RCC 7860 (cell line): ENCODE data around the gene TVP23C.
A peak's percentile ranks its signal among the peaks of the same experiment; 100 is the strongest.
"Not testable (repeated sequence)": the region's sequence is repeated elsewhere in the genome, so short reads cannot be mapped to it uniquely, and the experiment has no call there.

Experiments used
- DNase-seq: peaks from one replicate; pipeline ENCODE4 v3.0.0-alpha.2; 2015; ENCODE audit warnings: low spot score
- FAIRE-seq: peaks from 2 replicates; lab custom pipeline; 2012; peaks lifted over from hg19 to GRCh38; lab: Jason Lieb, UNC

Gene TVP23C

DNA sequence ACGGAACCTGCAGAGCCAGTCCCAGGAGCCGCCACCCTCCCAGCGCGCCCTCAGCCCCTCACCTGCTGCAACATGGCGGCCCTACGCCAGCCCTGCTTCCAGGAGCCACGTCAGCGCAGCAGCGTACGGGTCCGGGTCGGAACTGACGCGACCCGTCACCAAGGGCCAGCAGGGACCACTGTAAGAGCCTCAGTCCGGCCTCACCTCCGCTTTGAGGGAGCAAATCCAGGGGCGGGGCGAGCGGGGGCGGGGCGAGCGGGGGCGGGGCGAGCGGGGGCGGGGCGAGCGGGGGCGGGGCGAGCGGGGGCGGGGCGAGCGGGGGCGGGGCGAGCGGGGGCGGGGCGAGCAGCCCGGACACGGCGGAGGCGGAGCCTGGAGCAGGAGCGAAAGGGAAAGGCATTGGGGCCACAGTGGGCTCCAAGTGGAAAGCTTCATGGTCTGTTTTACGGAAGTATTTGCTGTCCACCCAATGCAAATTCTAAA, at the start of gene TVP23C:
TVP23C (minus strand) TSS at position 109 of the 483 bp plus-strand sequence; CDS start at position 74, 35 bp downstream.
- FAIRE-seq: not testable (repeated sequence)
- DNase-seq: peak; percentile 53

DNA sequence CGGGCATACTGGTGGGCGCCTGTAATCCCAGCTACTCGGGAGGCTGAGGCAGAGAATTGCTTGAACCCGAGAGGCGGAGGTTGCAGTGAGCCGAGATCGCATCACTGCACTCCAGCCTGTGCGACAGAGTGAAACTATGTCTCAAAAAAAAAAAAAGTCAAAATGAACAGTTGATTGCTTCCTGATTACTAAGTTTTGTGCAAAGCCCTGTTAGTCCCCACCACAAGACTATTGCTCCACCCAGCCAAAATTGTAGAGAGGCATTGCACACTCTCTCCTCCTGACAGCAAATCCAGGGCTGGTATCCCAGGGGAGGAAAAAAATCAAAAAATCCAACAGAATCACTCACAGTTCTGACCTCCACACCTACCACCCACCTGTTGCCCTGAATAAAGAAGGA, 29.7 kb upstream of the TVP23C start:
- DNase-seq, FAIRE-seq: not testable (repeated sequence)

DNA sequence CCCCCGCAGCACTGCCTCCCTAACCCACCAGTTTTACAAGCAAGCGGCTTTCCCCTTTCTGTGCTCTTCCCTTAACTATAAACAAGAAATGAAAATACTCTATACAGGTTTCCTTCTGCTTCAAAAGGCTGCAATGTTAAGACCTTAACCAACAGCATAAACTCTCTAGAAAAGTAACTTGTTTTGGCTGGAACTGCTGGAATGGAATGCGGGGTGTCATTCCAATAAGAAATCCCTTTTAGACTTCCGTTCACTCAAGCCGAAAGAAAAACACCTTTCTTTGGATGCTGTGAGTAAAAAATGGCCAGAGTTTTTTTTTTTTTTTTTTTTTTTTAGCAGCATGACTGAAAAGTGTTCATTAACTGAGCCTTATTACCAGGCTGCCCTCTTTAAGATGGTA, 28.7 kb upstream of the TVP23C start:
- FAIRE-seq, DNase-seq: not testable (repeated sequence)

DNA sequence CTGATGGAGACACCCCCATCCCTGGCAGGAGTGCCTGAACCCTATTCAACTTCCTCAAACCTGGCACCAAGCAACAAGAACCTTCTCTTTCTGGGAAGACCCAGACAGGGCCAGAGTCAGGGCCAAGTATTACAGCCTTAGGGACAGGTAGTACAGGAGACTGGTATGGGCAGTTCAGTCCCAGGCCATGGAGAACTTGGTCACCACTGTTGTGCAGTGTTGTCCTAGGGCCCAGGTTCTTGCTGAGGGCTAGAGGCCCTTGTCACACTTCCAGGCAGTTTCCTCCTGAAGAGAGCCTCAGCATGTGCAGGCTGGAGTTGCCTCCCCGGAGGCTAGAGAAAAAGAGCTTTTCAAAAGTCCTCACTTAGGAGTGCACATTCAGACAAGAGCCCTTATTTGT, 27.6 kb upstream of the TVP23C start:
- DNase-seq, FAIRE-seq: not testable (repeated sequence)

DNA sequence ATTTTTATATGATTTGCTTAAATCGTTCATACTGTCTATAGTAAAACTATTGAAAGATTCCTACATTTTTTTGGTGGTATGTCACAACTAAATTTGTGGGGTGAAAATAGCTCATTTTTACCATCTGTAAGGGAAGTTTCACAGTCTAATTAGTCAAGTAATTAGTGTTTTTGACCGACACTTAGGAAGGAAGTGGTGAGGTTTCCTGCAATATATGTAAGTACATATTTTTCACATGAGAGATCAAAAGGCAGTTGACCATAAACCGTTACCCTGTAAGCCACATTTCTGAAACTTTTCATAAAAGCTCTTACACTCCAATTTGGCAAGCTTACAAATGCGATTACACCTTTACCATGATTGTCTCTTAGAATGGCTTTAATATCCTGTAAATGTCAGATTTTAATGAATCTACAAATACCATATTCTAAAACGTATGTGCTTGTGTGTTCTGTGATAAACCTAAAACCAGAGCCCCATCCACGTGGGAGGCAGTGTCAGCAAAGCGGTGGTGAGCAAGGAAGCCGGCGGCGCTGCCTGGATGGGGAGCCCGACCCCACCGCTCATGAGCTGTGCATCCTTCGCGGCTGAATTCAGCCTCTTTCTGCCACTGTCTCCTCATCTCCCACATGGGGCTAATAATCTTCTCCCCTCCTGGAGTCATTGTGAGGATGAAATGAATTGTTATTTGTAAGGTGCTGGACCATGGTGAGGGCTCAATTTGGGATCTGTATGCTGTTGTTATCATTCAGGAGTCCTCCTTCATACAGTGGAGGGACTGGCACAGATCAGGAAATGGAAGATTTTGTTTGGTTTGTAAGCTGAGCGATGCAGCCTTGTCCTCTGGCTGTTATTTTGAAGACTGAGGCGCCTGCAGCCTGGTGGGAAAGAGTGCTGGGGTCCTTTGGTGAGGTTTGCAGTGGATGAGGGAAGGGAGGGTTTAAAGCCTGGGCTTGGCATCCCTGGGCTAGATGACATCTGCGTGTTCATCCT, 26.6 kb upstream of the TVP23C start:
- not testable (repeated sequence) for DNase-seq, FAIRE-seq

DNA sequence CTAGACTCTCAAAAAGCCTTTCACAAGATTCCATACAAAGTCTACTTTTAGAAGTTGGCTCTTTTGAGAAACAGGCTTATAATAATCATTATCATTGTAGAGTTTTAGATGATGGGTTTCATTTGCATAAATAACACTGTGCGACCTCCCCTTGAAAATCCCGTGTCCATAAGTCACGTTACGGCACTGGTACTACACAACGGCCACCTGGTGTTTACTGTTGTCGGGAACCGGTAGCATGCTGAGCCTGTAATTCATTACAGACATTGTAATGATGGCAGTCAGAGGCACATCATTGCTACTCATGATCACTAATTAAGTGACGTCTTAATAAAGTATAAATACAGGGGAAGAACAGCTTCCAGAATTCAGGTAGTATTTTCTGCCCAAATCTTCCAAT, 24.7 kb upstream of the TVP23C start:
- FAIRE-seq, DNase-seq: not testable (repeated sequence)

DNA sequence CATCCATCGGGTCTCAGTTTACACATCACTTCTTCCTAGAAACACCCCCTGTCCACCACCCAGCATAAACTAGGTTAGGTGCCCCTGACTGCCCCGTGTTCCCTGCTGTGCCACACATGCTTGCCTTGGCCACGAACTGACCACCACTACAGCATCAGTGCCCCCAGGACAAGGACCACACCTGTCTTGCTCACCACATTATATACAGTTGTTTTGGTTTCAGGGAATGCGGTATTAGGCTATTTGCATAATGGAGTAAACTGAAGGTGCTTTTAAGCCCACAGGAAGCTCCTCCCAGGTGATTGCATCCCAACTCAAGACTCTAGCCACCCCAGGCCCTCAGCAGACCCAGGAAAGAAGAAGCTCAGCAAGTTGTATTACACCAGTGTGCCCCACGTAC, 20.0 kb upstream of the TVP23C start:
- not testable (repeated sequence) for DNase-seq, FAIRE-seq

DNA sequence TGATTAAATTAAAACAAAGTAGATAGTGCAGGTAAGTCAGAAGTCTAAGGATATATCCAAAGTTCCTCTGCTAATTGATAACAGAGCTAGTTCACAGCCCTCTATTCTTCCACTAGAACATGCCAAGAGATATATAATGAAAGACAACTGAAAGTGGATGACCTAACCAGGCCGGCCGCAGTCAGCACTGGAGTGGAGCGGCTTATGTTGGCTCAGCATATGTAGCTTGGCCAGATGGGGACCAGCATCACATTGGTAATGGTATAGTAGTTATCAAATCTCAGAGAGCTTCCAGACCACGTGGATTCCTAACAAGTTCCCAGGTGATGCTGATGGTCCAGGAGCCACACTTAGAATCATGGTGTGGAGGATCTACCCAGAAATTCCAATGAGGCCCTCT, 18.2 kb upstream of the TVP23C start:
- not testable (repeated sequence) for FAIRE-seq, DNase-seq

DNA sequence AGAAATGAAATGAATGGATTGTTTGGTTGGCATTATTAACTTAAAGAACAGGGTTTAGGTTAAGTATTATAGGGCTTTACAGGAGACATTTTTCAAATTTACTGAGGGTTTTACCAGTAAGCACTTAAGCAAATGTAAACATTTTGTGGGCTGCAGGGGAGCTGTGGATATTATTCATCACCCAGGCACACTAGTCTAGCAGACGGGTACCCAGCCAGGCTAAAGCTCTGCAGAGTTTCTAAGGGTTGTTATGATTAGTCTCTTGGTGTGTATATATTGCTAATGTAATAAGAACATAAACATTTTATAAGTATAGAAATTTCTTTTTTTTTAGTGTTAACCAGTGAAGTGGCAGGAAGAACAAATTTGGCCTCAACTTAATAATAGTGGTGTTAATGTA, 13.6 kb upstream of the TVP23C start:
- FAIRE-seq: not testable (repeated sequence)

DNA sequence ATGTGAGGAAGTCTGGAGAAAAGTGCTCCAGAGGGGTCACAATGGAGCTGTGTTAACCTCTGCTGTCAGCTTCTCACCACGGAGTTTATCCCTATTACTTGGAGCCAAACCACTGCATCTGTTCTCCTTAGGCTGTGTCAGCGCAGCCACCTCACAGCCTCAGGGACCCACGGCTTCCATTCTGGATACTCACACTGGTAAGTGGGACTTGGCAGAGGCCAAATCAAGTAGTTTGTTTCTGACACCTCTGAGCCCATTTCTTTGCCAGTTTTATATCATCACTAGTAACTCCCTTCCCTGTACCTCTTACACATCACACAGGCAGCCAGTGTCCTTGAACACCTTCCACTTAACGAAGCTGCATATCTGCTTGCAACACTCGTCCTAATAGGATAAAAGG, 11.4 kb upstream of the TVP23C start:
- FAIRE-seq, DNase-seq: not testable (repeated sequence)

More for the DNA sequence above, 13.6 kb upstream of the TVP23C start:
- DNase-seq: not testable (repeated sequence)

DNA sequence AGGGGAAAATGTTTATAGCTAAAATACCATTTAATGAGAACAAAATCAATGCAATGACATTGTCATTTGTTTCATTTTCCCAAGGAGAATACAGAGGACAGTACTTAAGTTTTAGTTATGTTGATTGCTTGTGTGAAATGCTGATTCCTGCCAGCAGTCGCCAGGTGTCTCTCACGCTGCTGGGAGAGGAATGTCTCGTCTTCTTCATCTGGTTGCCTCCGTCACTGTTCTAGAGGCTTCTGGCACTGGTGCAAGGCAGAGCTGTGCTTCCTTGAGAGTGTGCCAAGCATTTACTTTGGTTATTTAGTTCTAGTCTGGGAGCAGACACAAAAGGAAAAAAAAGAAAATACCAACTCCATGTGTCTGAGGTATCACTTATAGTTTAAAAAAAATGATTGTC, 10.6 kb upstream of the TVP23C start:
- not testable (repeated sequence) for FAIRE-seq, DNase-seq

DNA sequence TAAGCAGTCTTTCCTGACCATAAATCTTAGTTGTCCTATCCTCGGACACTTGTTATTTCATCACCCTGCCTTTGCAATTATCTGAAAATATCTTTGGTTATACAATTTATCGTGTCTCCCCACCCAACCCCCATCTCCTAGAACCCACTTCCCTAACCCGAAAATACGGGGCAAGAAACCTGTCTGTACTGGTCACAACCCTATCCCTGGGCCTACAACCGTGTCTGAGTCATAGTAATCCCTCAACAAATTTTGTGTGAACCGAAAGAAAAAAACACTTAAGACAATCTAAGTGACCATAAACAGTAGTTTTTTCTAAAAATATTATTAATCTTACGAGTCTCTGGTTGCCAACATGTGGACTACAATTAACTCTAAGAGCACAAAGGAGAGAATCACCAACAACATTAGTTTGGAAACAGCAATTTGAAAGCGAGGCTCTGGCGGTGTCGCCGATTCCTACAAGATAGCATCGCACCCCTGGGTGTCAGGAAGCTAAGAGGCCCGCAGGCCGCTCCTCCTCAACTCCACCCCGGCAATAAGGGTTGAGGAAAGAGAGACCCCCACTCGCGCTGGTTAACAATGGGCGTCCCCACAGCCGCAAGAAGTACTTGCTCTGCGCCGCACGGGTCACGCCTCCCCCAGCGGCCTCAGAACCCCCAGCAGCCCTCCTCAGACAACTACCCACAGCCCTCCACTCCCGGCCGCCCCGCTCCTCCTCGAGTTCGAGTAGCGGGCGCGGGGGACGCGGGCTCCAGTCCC, 489 bp downstream of the TVP23C start:
- DNase-seq, FAIRE-seq: not testable (repeated sequence)

DNA sequence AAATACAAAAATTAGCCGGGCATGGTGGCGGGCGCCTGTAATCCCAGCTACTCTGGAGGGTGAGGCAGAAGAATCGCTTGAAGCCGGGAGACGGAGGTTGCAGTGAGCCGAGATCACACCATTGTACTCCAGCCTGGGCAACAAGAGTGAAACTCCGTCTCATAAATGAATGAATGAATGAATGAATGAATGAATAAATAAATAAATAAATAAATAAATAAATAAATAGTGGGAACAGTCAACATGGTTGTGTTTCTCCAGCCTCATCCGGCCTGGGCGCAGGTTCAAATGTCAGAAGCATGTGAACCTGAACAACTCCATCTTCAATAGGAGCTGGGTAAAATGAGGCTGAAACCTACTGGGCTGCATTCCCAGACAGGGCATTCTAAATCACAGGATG, 1.8 kb downstream of the TVP23C start:
- not testable (repeated sequence) for FAIRE-seq, DNase-seq

DNA sequence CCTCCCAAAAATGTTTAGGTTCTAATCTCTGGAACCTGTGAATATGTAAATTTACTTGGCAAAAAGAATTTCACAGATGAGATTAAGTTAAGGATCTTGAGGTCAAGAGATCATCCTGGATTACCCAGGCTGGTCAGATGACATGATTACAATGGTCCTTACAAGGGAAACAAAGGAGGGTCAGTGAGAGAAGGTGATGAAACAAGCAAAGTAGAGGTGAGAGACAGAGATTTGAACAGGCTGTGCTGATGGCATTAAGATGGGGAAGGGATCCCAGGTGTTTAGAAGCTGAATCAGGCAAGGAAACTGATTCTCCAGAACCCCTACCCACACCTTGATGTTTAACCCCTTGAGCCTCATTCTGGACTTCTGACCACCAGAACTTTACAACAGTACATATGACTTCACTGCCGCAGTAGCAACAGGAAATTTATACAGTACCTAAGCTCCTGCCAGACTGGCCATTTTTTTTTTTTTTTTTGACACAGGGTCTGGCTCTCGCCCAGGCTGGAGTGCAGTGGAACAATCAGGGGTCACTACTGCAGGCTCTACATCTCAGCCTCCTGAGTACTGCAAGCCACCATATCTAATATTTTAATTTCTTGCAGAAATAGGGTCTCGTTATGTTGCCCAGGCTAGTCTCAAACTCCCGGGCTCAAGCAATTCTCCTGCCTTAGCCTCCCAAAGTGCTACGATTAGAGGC, 4.7 kb downstream of the TVP23C start:
- FAIRE-seq, DNase-seq: not testable (repeated sequence)

DNA sequence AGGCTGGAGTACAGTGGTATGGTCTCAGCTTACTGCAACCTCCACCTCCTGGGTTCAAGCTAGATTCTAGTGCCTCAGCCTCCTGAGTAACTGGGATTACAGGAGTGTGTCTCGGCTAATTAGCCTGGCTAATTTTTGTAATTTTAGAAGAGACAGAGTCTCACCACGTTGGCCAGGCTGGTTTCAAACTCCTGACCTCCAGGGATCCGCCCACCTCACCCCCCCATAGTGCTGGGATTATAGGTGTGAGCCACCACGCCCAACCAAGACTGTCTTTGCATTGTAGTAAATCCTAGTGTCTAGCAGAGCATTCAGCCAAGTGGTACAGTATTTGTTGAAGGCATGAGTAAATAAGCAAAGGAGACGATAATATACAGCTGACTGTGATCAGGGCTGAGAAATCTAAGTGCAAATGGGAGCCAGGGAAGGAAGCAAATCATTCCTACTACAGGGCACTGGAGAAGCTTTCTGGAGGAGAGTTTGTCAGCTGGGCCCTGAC, 5.9 kb downstream of the TVP23C start:
- not testable (repeated sequence) for FAIRE-seq, DNase-seq

DNA sequence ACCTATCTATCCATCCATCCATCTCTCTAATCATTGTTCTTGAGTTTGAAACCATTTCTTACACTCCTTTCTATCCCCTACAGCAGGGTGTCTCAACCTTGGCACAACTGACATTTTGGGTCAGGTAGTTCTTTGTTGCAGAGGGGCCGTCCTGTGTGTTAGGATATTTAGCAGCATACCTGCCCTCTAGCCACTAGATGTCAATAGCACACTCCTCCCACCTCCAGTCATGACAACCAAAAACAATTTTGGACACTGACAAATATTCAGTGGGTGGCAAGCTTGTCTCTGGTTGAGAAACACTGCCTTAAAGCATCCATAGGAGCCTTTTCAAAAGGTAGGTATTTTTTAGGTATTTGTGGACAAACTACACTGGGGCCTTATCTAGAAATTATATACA, 10.4 kb downstream of the TVP23C start:
- not testable (repeated sequence) for DNase-seq, FAIRE-seq

DNA sequence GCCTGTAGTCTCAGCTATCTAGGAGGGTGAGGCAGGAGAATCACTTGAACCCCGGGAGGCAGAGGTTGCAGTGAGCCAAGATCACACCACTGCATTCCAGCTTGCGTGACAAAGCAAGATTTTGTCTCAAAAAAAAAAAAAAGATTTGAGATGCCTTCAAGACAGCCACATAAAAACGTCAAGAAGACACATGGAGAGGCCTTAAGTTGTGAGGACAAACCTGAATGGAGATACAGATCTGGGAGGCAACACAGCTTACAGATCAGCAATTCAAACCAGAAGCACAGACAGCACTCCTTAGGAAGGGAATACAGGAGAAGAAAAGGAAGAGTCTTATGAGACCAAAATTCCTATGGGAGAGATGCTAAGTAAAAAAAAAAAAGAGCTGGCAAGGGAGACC, 13.7 kb downstream of the TVP23C start:
- FAIRE-seq, DNase-seq: not testable (repeated sequence)

DNA sequence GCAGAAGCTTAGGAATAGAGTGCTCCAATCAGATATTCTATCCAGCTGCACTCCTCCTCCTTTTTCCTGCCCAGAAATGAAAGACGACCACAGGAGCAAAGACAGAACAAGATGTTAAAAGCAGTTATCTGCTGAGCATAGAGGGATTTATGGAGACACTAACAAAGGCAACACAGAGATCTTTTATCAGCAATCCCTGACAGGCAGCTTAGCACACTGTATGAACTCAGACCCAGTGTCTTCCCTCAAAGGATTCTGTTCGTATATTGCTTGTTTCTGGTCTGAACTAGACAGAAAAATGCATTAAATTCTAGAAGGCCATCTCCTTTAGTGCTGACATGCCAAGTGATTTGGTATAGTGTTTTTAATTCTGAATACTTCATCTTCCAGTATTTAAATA, 16.7 kb downstream of the TVP23C start:
- FAIRE-seq, DNase-seq: not testable (repeated sequence)

DNA sequence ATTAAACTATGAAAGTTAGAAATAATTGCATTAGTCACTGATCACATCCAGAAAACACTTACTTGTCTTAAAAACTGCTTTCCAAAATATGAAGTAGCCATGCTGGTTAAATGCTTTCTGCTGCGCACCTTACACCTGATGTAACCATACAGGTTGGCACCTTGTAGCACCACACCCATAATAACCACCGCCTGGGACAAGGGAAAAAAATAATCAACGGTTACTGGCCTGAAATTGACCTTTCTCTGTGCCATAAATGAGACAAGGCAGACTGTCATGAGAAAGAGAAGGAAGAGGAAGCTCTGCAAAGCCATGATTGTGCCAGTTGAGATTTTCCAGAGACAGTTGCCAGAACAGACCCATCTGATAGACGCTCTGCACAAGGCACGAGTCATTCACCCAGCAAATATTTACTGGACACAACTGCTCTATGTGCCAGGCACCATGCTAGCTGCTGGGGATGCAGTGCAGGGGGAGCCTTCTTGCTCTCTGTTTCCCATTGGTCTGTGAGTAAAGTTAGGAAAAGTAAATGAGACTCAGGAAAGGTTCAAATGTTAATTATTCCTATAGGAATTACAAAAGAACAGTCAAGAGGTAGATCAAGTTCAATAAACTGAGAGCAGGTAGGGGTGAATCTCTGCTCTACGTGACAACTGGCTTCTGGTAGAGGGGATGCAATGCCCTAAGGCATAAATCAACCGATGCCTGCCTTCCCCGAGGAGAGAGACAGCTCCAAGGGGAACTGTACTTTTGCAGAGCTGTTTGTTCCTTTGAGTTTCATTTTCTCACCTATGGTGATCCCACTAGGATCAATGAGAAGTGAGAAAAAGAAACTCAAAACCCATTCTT, 22.7 kb downstream of the TVP23C start:
- not testable (repeated sequence) for FAIRE-seq

More for the DNA sequence above, 22.7 kb downstream of the TVP23C start:
- not testable (repeated sequence) for DNase-seq
